Body of pancreas (tissue), 4 donors: Measurements from ENCODE around the gene GPS1. TPM values are rescaled to one million over a fixed set of nuclear protein-coding genes. Genes with fewer than 3 reads are reported as not detected.

Source experiments
- ATAC-seq: fragments of 150-250 bp; one replicate; pipeline ENCODE4 v1.9.1; 2016
- DNase-seq, 4 donors: peaks; one replicate each; pipeline ENCODE4 v3.0.0-alpha.2; 2019
- H3K27ac ChIP-seq, 4 donors: fragments of 200-600 bp; sonication (generic); 1 replicate in 3 of 4; 2 replicates in 1 of 4; pipeline versions ENCODE4 v1.5.1 to v1.6.1; 2016 to 2019; ENCODE audit warnings: mild to moderate bottlenecking in 1 of 4, mixed read lengths in 1 of 4, moderate library complexity in 1 of 4
- H3K27me3 ChIP-seq, 2 donors: fragments of 200-600 bp; sonication (generic); one replicate each; pipeline ENCODE4 v1.6.0; 2016; ENCODE audit warnings: mild to moderate bottlenecking in 1 of 2
- H3K36me3 ChIP-seq, 2 donors: fragments of 200-600 bp; sonication (generic); replicated peaks in 1 of 2; 2 replicates each; pipeline ENCODE4 v1.5.1; 2016; ENCODE audit warnings: low read depth in 2 of 2; ENCODE audit not compliant: insufficient read depth in 1 of 2
- H3K4me1 ChIP-seq: fragments of 200-600 bp; sonication (generic); one replicate; pipeline ENCODE4 v1.6.0; 2016
- H3K4me3 ChIP-seq, 2 donors: fragments of 200-600 bp; sonication (generic); 1 replicate in 1 of 2; 2 replicates in 1 of 2; pipeline ENCODE4 v1.5.1; 2016 to 2019
- H3K9me3 ChIP-seq, 3 donors: fragments of 200-600 bp; sonication (generic); 1 replicate in 2 of 3; 2 replicates in 1 of 3; pipeline ENCODE4 v1.5.1; 2016
- POLR2A ChIP-seq, 3 donors: fragments of 450-650 bp; IDR thresholded peaks; one replicate each; pipeline ENCODE4 v1.6.1; 2016; ENCODE audit warnings: antibody characterized with exemption in 3 of 3, mild to moderate bottlenecking in 2 of 3
- WGBS, 2 donors: methylation state at CpG; one replicate each; pipeline ENCODE4 v1.1.5; 2017; 5-methylcytosine and 5-hydroxymethylcytosine counted together
- intact Hi-C: fragments of 100-400 bp; cut with DNase I; formaldehyde crosslinking; loops from one replicate; pipeline ENCODE4 v1.15.1; 2023
- total RNA-seq, 2 donors: library from RNA; depleted of rRNA; stranded (reverse); fragments of >200 nt; gene quantifications; one replicate each; pipeline ENCODE4 v1.1.0, GENCODE V29; 2016
- TF ChIP-seq, protein P1 (sequence below), 7 experiments: fragments of 450-650 bp in 4 of 7; fragments of 200-600 bp in 3 of 7; sonication (generic) in 3 of 7; IDR thresholded peaks; one replicate each; pipeline ENCODE4 v1.5.1; 2016 to 2019; ENCODE audit warnings: antibody characterized with exemption in 7 of 7

GPS1 gene
- total RNA-seq, 2 donors from 2014 or later = 63.0 to 86.4 TPM

DNA sequence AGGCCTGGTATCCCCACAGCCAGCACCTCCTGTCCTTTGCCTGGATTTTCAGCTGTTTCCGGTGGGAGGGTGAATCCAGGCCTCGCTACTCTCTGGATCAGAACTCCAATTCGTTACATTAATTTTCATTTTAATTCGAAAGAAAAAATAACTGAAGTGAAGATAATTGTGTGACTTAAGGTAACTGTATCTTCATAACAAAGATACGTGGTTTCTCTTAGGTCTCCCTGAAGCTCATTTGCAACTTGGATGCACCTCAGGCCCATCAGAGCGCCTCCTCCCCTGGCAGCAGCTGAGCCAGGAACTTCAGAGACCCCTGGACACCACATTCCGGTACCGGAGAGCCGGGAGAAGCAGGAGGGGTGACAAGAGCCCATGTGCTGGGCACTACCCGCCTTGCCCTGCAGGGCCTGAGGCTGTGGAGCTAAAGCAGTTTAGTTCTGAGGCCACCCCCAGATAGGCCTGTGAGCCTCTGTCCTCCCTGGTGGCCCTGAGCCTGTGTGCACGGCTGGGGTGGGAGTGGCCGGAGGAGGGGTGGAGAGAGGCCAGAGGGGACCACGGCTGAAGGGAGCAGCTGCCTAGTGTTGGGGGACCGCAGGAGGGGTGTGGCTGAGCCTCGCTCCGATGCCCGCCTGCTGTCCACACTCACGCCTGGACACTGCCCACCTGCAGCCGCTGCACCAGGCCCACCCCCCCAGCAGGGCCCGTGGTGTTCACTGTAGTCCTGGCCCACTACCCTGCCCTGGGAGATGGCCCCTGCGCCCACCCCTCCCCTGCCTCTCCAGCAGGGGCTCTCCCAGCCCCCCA, 25.3 kb downstream of the GPS1 start:
- DNase-seq (no peak), ATAC-seq (no peak)
- no peak overlapping the region for H3K27ac ChIP-seq
- WGBS, 2 donors = 79% methylated on average over 15 to 21 of the region's 21 CpGs
- no peaks in the 10 kb centered on the region for H3K27me3 ChIP-seq
- H3K4me1 ChIP-seq = no peaks in the 10 kb centered on the region
- TF ChIP-seq POLR2A (IDR thresholded peaks at IDR 0.05) = no peak
- TF ChIP-seq, protein P1, sequence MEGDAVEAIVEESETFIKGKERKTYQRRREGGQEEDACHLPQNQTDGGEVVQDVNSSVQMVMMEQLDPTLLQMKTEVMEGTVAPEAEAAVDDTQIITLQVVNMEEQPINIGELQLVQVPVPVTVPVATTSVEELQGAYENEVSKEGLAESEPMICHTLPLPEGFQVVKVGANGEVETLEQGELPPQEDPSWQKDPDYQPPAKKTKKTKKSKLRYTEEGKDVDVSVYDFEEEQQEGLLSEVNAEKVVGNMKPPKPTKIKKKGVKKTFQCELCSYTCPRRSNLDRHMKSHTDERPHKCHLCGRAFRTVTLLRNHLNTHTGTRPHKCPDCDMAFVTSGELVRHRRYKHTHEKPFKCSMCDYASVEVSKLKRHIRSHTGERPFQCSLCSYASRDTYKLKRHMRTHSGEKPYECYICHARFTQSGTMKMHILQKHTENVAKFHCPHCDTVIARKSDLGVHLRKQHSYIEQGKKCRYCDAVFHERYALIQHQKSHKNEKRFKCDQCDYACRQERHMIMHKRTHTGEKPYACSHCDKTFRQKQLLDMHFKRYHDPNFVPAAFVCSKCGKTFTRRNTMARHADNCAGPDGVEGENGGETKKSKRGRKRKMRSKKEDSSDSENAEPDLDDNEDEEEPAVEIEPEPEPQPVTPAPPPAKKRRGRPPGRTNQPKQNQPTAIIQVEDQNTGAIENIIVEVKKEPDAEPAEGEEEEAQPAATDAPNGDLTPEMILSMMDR (IDR thresholded peaks at IDR 0.05) = no peak
- H3K36me3 ChIP-seq = peaks cover 0 to 8% of the 10 kb centered on the region in 2 donors
- intact Hi-C loops = no loop called here
- no peak overlapping the region for H3K4me3 ChIP-seq
- no peaks in the 10 kb centered on the region for H3K9me3 ChIP-seq

- no peaks in the 10 kb centered on the region for H3K9me3 ChIP-seq
- no peak overlapping the region for H3K27ac ChIP-seq
- H3K36me3 ChIP-seq = peaks cover 0 to 9% of the 10 kb centered on the region in 2 donors
- DNase-seq (no peak), ATAC-seq (no peak)
- H3K4me3 ChIP-seq = no peak overlapping the region
- H3K27me3 ChIP-seq = no peaks in the 10 kb centered on the region
- WGBS, 2 donors = 73 to 75% methylated on average over 23 to 28 of the region's 28 CpGs
- H3K4me1 ChIP-seq = no peaks in the 10 kb centered on the region
- intact Hi-C loops = no loop called here
- no peak for TF ChIP-seq POLR2A (IDR thresholded peaks at IDR 0.05)
- TF ChIP-seq, protein P1 (IDR thresholded peaks at IDR 0.05) = no peak
Measured at GRCh38 chr17:82077617-82078358, 26.1 kb downstream of the GPS1 start.

- TF ChIP-seq POLR2A (IDR thresholded peaks at IDR 0.05) = no peak
- TF ChIP-seq, protein P1 (IDR thresholded peaks at IDR 0.05) = no peak
- no peaks in the 10 kb centered on the region for H3K4me1 ChIP-seq
- H3K27ac ChIP-seq = no peak overlapping the region
- ATAC-seq (no peak), DNase-seq (no peak)
- no peak overlapping the region for H3K4me3 ChIP-seq
- WGBS, 2 donors = 92 to 94% methylated on average over 8 to 14 of the region's 18 CpGs
- no peaks in the 10 kb centered on the region for H3K27me3 ChIP-seq
- H3K9me3 ChIP-seq = no peaks in the 10 kb centered on the region
- H3K36me3 ChIP-seq = peaks cover 4 to 15% of the 10 kb centered on the region in 2 donors
- intact Hi-C loops = no loop called here
Measured at GRCh38 chr17:82078433-82078832, 26.7 kb downstream of the GPS1 start.

DNA sequence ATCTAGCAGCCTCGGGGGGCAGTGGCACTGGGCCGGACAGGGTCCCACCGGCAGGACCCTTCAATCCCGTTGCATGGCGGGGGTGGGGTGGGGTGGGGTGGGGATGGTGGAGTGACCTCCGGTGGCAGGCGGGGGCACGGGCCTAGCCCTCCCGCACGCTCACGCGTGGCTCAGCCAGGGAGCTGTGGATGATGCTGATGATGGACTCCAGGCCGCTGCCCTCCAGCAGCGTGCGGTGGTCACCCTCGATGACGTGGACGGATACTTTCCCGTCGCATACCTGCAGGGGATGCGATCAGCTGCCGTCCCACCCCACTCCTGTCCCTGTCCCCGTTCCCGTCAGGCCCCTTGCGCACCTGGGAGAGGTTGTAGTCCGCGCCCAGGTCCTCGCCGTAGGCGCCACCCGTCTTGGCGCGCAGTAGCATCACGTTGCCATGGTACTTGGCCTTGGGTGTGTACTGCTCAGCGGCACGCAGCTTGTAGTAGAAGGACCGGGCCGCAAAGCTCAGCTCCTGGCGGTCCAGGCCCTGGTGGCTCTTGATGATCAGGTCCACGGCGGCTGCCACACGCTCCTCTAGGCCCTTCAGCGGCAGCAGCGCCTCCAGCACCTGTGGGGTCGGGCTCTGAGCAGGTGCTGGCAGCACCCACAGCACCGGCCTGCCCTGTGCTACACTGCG, 27.4 kb downstream of the GPS1 start:
- no peaks in the 10 kb centered on the region for H3K4me1 ChIP-seq
- no peaks in the 10 kb centered on the region for H3K9me3 ChIP-seq
- no peak overlapping the region for H3K27ac ChIP-seq
- no peaks in the 10 kb centered on the region for H3K27me3 ChIP-seq
- ATAC-seq (no peak), DNase-seq (no peak)
- intact Hi-C loops = no loop called here
- no peak overlapping the region for H3K4me3 ChIP-seq
- peaks cover 11 to 22% of the 10 kb centered on the region in 2 donors for H3K36me3 ChIP-seq
- WGBS, 2 donors = 91 to 96% methylated on average over 39 to 42 of the region's 47 CpGs
- TF ChIP-seq, protein P1 (IDR thresholded peaks at IDR 0.05) = no peak
- no peak for TF ChIP-seq POLR2A (IDR thresholded peaks at IDR 0.05)
